ENCODE results near the gene GABRB3. TPM values are rescaled to one million over a fixed set of nuclear protein-coding genes. Genes with fewer than 3 reads are reported as not detected.

The GABRB3 gene
- total and polyA plus RNA-seq, 2 of the 8 experiments (the other 6 are each of a cell fraction or from before 2014, with no cell fraction given), result 98.8 to 163 TPM

GRCh38 chr15:26738996-26739395 lies 33.9 kb downstream of the GABRB3 start:
- Histone ChIP-seq H4K8ac (ENCODE audit: extremely low read depth, insufficient read depth, low read length) (no peak overlapping the region), H4K20me1 (replicated peaks in 1 of 2; ENCODE audit: control insufficient read depth in 1 of 2, insufficient read depth in 2 of 2, low read length in 2 of 2) (peaks cover 2 to 14% of the 10 kb centered on the region in 2 experiments), H3K56ac (replicated peaks; ENCODE audit: insufficient read length, low read depth, low read length) (no peak overlapping the region), H2AFZ (ENCODE audit: low read length) (no peak overlapping the region), H2BK120ac (replicated peaks; ENCODE audit: low read depth, low read length) (no peak overlapping the region), H3K36me3 (ENCODE audit: control insufficient read depth in 2 of 4, insufficient read depth in 4 of 4, low read length in 3 of 4) (peaks cover 0 to 5% (median 1%) of the 10 kb centered on the region in 4 experiments; a peak in 3 of 8 replicates), H3K9me3 (ENCODE audit: insufficient read depth in 2 of 2, low read depth in 1 of 2, low read length in 1 of 2) (peaks cover 0 to 1% of the 10 kb centered on the region in 2 experiments; a peak in 1 of 4 replicates), H2BK5ac (ENCODE audit: low read depth, low read length) (0 out of 2 replicates have a peak overlapping the region, but pooled peaks have one; percentile 5), H4K5ac (ENCODE audit: insufficient read length, low read depth, low read length) (no peak overlapping the region), H3K79me1 (ENCODE audit: low read depth, low read length) (peaks cover 14% of the 10 kb centered on the region), H3K14ac (ENCODE audit: insufficient read length) (no peak overlapping the region), H2BK15ac (ENCODE audit: low read length) (no peak overlapping the region), H3K23ac (ENCODE audit: insufficient read length) (no peak overlapping the region), H2BK20ac (ENCODE audit: low read length) (no peak overlapping the region), H3K27me3 (replicated peaks in 1 of 4; ENCODE audit: control insufficient read depth in 3 of 4, extremely low read depth in 1 of 4, insufficient read depth in 3 of 4, low read length in 3 of 4) (no peaks in the 10 kb centered on the region), H3K9ac (replicated peaks in 1 of 4; ENCODE audit: extremely low read depth in 1 of 4, low read depth in 3 of 4, low read length in 3 of 4) (no peak overlapping the region), H3K18ac (ENCODE audit: extremely low read depth, low read length) (no peak overlapping the region), H3K4ac (replicated peaks; ENCODE audit: insufficient read length, low read depth, low read length) (no peak overlapping the region), H4K91ac (replicated peaks; ENCODE audit: insufficient read length, low read length) (no peak overlapping the region), H3K23me2 (ENCODE audit: low read depth, low read length) (no peaks in the 10 kb centered on the region), H3K4me3 (ENCODE audit: extremely low read depth in 1 of 4, insufficient read depth in 2 of 4, low read depth in 3 of 4, low read length in 4 of 4) (no peak overlapping the region), H2BK12ac (ENCODE audit: low read depth, low read length) (0 out of 2 replicates have a peak overlapping the region, but pooled peaks have one; percentile 7), H3K27ac (ENCODE audit: low read depth, low read length) (no peak overlapping the region), H2AK5ac (ENCODE audit: low read depth, low read length) (no peak overlapping the region), H3K79me2 (ENCODE audit: control insufficient read depth in 1 of 2, insufficient read depth in 2 of 2, low read length in 2 of 2) (peaks cover 6 to 96% of the 10 kb centered on the region in 2 experiments), H3K4me1 (replicated peaks in 1 of 4; ENCODE audit: control insufficient read depth in 3 of 4, insufficient read depth in 4 of 4, low read length in 3 of 4) (peaks cover 5 to 11% (median 11%) of the 10 kb centered on the region in 4 experiments), H3K4me2 (ENCODE audit: insufficient read depth in 1 of 2, low read depth in 2 of 2, low read length in 2 of 2) (no peak overlapping the region)
- no peak for TF ChIP-seq SIX5 (IDR thresholded peaks at IDR 0.05; ENCODE audit: low read depth, low read length)
- no peak for TF ChIP-seq SIN3A (conservative IDR thresholded peaks at IDR 0.05 in 1 of 2, IDR thresholded peaks at IDR 0.05 in 1 of 2; ENCODE audit: low read depth in 1 of 2, low read length in 2 of 2)
- no peak for TF ChIP-seq SAP30 (IDR thresholded peaks at IDR 0.05; ENCODE audit: insufficient read depth, insufficient replicate concordance, low read length)
- no peak for TF ChIP-seq ATF2 (IDR thresholded peaks at IDR 0.05; ENCODE audit: low read length)
- TF ChIP-seq YY1 (IDR thresholded peaks at IDR 0.05; ENCODE audit: low read depth, low read length), result no peak
- TF ChIP-seq JUND (IDR thresholded peaks at IDR 0.05; ENCODE audit: low read length), result no peak
- TF ChIP-seq PHF8 (conservative IDR thresholded peaks at IDR 0.05; ENCODE audit: low read depth, low read length), result no peak
- no peak for TF ChIP-seq SIRT6 (IDR thresholded peaks at IDR 0.05; ENCODE audit: low read length)
- 89% methylated on average over 9 of the region's 9 CpGs; no CpG with 5 or more reads in 1 of the 2 experiments for WGBS, 2 experiments (ENCODE audit: extremely low coverage in 1 of 2, insufficient coverage in 1 of 2, insufficient read length in 1 of 2, insufficient replicate concordance in 2 of 2, low coverage in 1 of 2, low lambda C conversion rate in 2 of 2, missing lambda C conversion rate in 1 of 2)
- CTCF ChIA-PET (ENCODE audit: partially characterized antibody), result no interaction called here
- POLR2A ChIA-PET (ENCODE audit: partially characterized antibody), result interaction anchor here (0.9 to 1.1 kb wide), 2 partner anchors 15 to 27 kb away, joined by 3 read pairs; no protein-coding TSS in a partner anchor
- FAIRE-seq (no peak), DNase-seq (ENCODE audit: low read depth in 1 of 2, low spot score in 2 of 2) (no peak)

Data from H1 (cell line).